ENCODE data around the gene GFOD1. TPM values are rescaled to one million over a fixed set of nuclear protein-coding genes. Genes with fewer than 3 reads are reported as not detected.

Gene GFOD1
- total RNA-seq, 2 donors from 2014 or later, result 23.8 to 25.3 TPM

GRCh38 chr6:13484138-13484708 lies 3.2 kb downstream of the GFOD1 start:
- no peak for TF ChIP-seq CTCF (IDR thresholded peaks at IDR 0.05)

GRCh38 chr6:13480631-13481501 lies 6.5 kb downstream of the GFOD1 start:
- H3K27ac ChIP-seq, result no peak overlapping the region
- no peaks in the 10 kb centered on the region for H3K36me3 ChIP-seq
- no peaks in the 10 kb centered on the region for H3K9me3 ChIP-seq
- no peak for TF ChIP-seq CTCF (IDR thresholded peaks at IDR 0.05)
- ATAC-seq (ENCODE audit: insufficient number of reproducible peaks, low FRiP score, low read depth), result no peak
- H3K4me3 ChIP-seq, result no peak overlapping the region
- H3K4me1 ChIP-seq (ENCODE audit: control insufficient read depth in 1 of 2, low read depth in 2 of 2), result peaks cover 7 to 13% of the 10 kb centered on the region in 2 donors
- H3K27me3 ChIP-seq (replicated peaks; ENCODE audit: insufficient read depth), result no peaks in the 10 kb centered on the region
- no peak for DNase-seq (ENCODE audit: low spot score)

More at GRCh38 chr6:13484138-13484708, 3.2 kb downstream of the GFOD1 start:
- Histone ChIP-seq H3K9me3 (no peaks in the 10 kb centered on the region), H3K4me3 (peak overlapping the region; percentile 92), H3K4me1 (ENCODE audit: control insufficient read depth in 1 of 2, low read depth in 2 of 2) (peaks cover 7 to 13% of the 10 kb centered on the region in 2 donors), H3K36me3 (no peaks in the 10 kb centered on the region), H3K27me3 (replicated peaks; ENCODE audit: insufficient read depth) (no peaks in the 10 kb centered on the region), H3K27ac (no peak overlapping the region)
- DNase-seq (ENCODE audit: low spot score), result no peak
- ATAC-seq (ENCODE audit: insufficient number of reproducible peaks, low FRiP score, low read depth), result no peak

GRCh38 chr6:13479971-13480434 lies 7.4 kb downstream of the GFOD1 start:
- H3K9me3 ChIP-seq, result no peaks in the 10 kb centered on the region
- no peaks in the 10 kb centered on the region for H3K27me3 ChIP-seq (replicated peaks; ENCODE audit: insufficient read depth)
- H3K4me3 ChIP-seq, result no peak overlapping the region
- no peak overlapping the region for H3K27ac ChIP-seq
- peaks cover 0 to 4% of the 10 kb centered on the region in 2 donors for H3K4me1 ChIP-seq (ENCODE audit: control insufficient read depth in 1 of 2, low read depth in 2 of 2)
- no peaks in the 10 kb centered on the region for H3K36me3 ChIP-seq
- no peak for DNase-seq (ENCODE audit: low spot score)
- no peak for ATAC-seq (ENCODE audit: insufficient number of reproducible peaks, low FRiP score, low read depth)
- TF ChIP-seq CTCF (IDR thresholded peaks at IDR 0.05), result no peak

- H3K36me3 ChIP-seq, result no peaks in the 10 kb centered on the region
- no peak overlapping the region for H3K4me3 ChIP-seq
- no peaks in the 10 kb centered on the region for H3K4me1 ChIP-seq (ENCODE audit: control insufficient read depth in 1 of 2, low read depth in 2 of 2)
- no peaks in the 10 kb centered on the region for H3K9me3 ChIP-seq
- DNase-seq (ENCODE audit: low spot score) (no peak), ATAC-seq (ENCODE audit: insufficient number of reproducible peaks, low FRiP score, low read depth) (no peak)
- TF ChIP-seq CTCF (IDR thresholded peaks at IDR 0.05), result no peak
- no peak overlapping the region for H3K27ac ChIP-seq
- H3K27me3 ChIP-seq (replicated peaks; ENCODE audit: insufficient read depth), result no peaks in the 10 kb centered on the region
Observed at GRCh38 chr6:13479206-13479800, 8.1 kb downstream of the GFOD1 start.

- TF ChIP-seq CTCF (IDR thresholded peaks at IDR 0.05), result no peak
- Histone ChIP-seq H3K9me3 (no peaks in the 10 kb centered on the region), H3K27ac (no peak overlapping the region), H3K4me3 (no peak overlapping the region), H3K36me3 (no peaks in the 10 kb centered on the region), H3K4me1 (ENCODE audit: control insufficient read depth in 1 of 2, low read depth in 2 of 2) (no peaks in the 10 kb centered on the region), H3K27me3 (replicated peaks; ENCODE audit: insufficient read depth) (no peaks in the 10 kb centered on the region)
- no peak for DNase-seq (ENCODE audit: low spot score)
- no peak for ATAC-seq (ENCODE audit: insufficient number of reproducible peaks, low FRiP score, low read depth)
Observed at GRCh38 chr6:13478525-13478966, 8.9 kb downstream of the GFOD1 start.
